Activated naive CD8-positive, alpha-beta T cell treated with anti-CD3 and anti-CD28 coated beads for 36 hours (primary cell): ENCODE data around the gene WFIKKN2. TPM values are rescaled to one million over a fixed set of nuclear protein-coding genes. Genes with fewer than 3 reads are reported as not detected.
A peak's percentile ranks its signal among the peaks of the same experiment; 100 is the strongest.
"Not testable (repeated sequence)": the region's sequence is repeated elsewhere in the genome, so short reads cannot be mapped to it uniquely, and the experiment has no call there.

Experiments
- DNase-seq: peaks from one replicate; pipeline ENCODE4 v3.0.0; 2021
- H3K27ac Mint-ChIP-seq: one replicate; pipeline ENCODE4 v1.8.0; 2022; ENCODE audit warnings: mild to moderate bottlenecking, moderate library complexity, mixed read lengths
- H3K27me3 Mint-ChIP-seq: one replicate; pipeline ENCODE4 v1.8.0; 2022; ENCODE audit warnings: mild to moderate bottlenecking, mixed read lengths
- H3K36me3 Mint-ChIP-seq: one replicate; pipeline ENCODE4 v1.8.0; 2021; ENCODE audit warnings: mild to moderate bottlenecking, mixed read lengths
- H3K4me1 Mint-ChIP-seq: one replicate; pipeline ENCODE4 v1.8.0; 2021; ENCODE audit warnings: mixed read lengths
- H3K4me3 Mint-ChIP-seq: one replicate; pipeline ENCODE4 v1.8.0; 2022; ENCODE audit warnings: mild to moderate bottlenecking, moderate library complexity, mixed read lengths
- H3K9me3 Mint-ChIP-seq: one replicate; pipeline ENCODE4 v1.8.0; 2022; ENCODE audit warnings: mixed read lengths
- total RNA-seq, 2 experiments: library from RNA; stranded (reverse); gene quantifications; one replicate each; pipeline ENCODE4 v1.2.3, GENCODE V29; 2021

WFIKKN2 gene
- total RNA-seq, 2 experiments from 2014 or later: not detected

- DNase-seq, H3K4me1 Mint-ChIP-seq, H3K36me3 Mint-ChIP-seq, H3K27ac Mint-ChIP-seq, H3K4me3 Mint-ChIP-seq, H3K9me3 Mint-ChIP-seq, H3K27me3 Mint-ChIP-seq: not testable (repeated sequence)
Observed at GRCh38 chr17:50804749-50805475, 30.5 kb upstream of the WFIKKN2 start.

DNA sequence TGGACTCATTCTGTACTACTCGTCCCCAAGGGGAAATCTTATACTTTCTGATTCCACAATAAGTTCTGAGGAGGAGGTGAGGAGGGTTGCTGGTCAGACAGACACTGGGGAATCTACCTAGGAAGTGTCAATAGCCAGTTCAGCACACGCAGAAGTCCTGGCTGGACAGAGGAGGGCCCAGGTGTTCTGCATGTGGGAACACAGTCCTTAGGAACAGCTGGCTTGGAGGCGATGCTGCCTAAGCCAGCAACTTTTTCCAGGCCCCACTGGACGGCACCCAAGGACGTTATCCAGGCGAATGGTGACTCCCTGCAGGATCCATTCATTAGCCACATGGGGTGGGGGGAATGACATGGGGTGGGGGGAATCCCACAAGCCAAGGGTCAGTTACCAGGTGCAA, 29.9 kb upstream of the WFIKKN2 start:
- no peak overlapping the region for H3K27ac Mint-ChIP-seq
- no peaks in the 10 kb centered on the region for H3K27me3 Mint-ChIP-seq
- no peaks in the 10 kb centered on the region for H3K9me3 Mint-ChIP-seq
- DNase-seq: no peak
- H3K4me3 Mint-ChIP-seq: no peak overlapping the region
- no peaks in the 10 kb centered on the region for H3K4me1 Mint-ChIP-seq
- no peaks in the 10 kb centered on the region for H3K36me3 Mint-ChIP-seq

DNA sequence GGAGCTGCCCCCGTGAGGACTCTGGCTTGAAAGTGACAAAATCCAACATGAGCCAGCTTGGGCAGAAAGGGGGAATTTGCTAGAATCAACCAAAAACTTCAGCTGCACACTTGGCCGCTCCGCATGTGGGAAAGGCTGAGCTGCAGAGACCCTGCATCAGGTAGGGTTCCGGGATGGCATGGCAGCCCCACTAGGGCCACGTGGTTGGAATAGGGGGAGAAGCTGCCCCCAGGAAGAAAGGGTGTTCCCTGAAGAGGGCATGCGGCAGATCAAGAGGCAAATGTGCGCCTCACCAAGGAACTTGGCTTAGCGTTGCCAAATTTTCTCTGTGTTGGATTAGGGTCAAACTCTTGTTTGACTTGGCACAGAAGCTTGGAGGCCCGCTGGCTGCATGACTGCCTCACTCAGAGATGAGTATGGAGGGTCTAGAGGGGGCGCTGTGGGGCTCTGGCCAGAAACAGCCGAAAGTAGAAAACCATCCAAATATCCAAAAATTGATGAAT, 29.2 kb upstream of the WFIKKN2 start:
- Mint-ChIP-seq H3K27ac (no peak overlapping the region), H3K36me3 (no peaks in the 10 kb centered on the region), H3K9me3 (no peaks in the 10 kb centered on the region), H3K4me1 (no peaks in the 10 kb centered on the region), H3K27me3 (no peaks in the 10 kb centered on the region), H3K4me3 (no peak overlapping the region)
- no peak for DNase-seq

GRCh38 chr17:50807009-50807408, 28.4 kb upstream of the WFIKKN2 start:
- Mint-ChIP-seq H3K27ac (no peak overlapping the region), H3K9me3 (no peaks in the 10 kb centered on the region), H3K4me1 (no peaks in the 10 kb centered on the region), H3K27me3 (no peaks in the 10 kb centered on the region), H3K36me3 (no peaks in the 10 kb centered on the region), H3K4me3 (no peak overlapping the region)
- DNase-seq: no peak

DNA sequence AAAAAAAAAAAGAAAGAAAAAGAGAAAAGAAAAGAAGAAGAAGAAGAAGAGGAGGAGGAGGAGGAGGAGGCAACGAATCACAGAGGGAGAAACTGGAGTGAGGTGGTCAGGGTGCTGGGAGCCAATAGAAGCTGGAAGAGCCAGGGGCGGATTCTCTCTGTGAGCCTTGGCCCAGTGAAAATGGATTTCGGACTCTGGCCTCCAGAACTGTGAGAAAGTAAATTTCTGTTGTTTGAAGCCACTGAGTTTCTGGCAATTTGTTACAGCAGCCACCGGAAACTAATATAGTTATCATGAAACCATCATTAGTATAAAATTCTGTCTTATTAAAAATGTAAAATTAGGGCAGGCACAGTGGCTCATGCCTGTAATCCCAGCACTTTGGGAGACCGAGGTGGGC, 27.7 kb upstream of the WFIKKN2 start:
- Mint-ChIP-seq H3K27ac (no peak overlapping the region), H3K4me1 (no peaks in the 10 kb centered on the region), H3K27me3 (no peaks in the 10 kb centered on the region), H3K36me3 (no peaks in the 10 kb centered on the region), H3K9me3 (no peaks in the 10 kb centered on the region), H3K4me3 (no peak overlapping the region)
- no peak for DNase-seq

GRCh38 chr17:50808413-50808812, 27.0 kb upstream of the WFIKKN2 start:
- Mint-ChIP-seq H3K4me3 (no peak overlapping the region), H3K36me3 (no peaks in the 10 kb centered on the region), H3K27ac (no peak overlapping the region), H3K27me3 (no peaks in the 10 kb centered on the region), H3K9me3 (no peaks in the 10 kb centered on the region), H3K4me1 (no peaks in the 10 kb centered on the region)
- DNase-seq: no peak

DNA sequence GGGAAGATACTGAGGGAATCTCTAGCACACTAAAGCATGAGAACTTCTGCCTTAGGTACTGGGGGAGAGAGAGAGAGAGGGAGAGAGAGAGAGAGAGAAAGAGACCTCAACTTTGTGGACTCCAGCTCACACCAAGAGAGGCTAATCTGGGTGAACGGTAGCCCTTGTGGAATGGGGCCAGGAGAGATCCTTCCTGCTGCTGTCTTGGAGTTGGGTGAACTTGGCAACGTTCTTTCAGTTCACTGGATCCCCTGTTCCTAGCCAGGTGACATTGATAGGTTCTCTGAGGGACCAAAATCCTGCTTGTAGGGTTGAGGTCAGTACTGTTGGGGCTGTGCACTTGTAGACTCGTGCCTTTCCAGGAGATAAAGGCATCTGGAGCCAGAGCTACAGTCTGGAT, 26.5 kb upstream of the WFIKKN2 start:
- Mint-ChIP-seq H3K27ac (no peak overlapping the region), H3K4me3 (no peak overlapping the region), H3K27me3 (peaks cover 2% of the 10 kb centered on the region), H3K36me3 (no peaks in the 10 kb centered on the region), H3K9me3 (no peaks in the 10 kb centered on the region), H3K4me1 (no peaks in the 10 kb centered on the region)
- DNase-seq: no peak

- H3K36me3 Mint-ChIP-seq: no peaks in the 10 kb centered on the region
- H3K4me1 Mint-ChIP-seq: no peaks in the 10 kb centered on the region
- no peak overlapping the region for H3K4me3 Mint-ChIP-seq
- no peak overlapping the region for H3K27ac Mint-ChIP-seq
- no peaks in the 10 kb centered on the region for H3K9me3 Mint-ChIP-seq
- peaks cover 17% of the 10 kb centered on the region for H3K27me3 Mint-ChIP-seq
- no peak for DNase-seq
Observed at GRCh38 chr17:50813583-50813982, 21.8 kb upstream of the WFIKKN2 start.

- no peak overlapping the region for H3K4me3 Mint-ChIP-seq
- H3K36me3 Mint-ChIP-seq: no peaks in the 10 kb centered on the region
- no peaks in the 10 kb centered on the region for H3K9me3 Mint-ChIP-seq
- H3K27ac Mint-ChIP-seq: no peak overlapping the region
- DNase-seq: no peak
- peaks cover 17% of the 10 kb centered on the region for H3K27me3 Mint-ChIP-seq
- H3K4me1 Mint-ChIP-seq: peaks cover 2% of the 10 kb centered on the region
Observed at GRCh38 chr17:50815400-50815799, 20.0 kb upstream of the WFIKKN2 start.

- Mint-ChIP-seq H3K36me3 (no peaks in the 10 kb centered on the region), H3K27ac (no peak overlapping the region), H3K9me3 (no peaks in the 10 kb centered on the region), H3K27me3 (peaks cover 17% of the 10 kb centered on the region), H3K4me1 (peaks cover 2% of the 10 kb centered on the region), H3K4me3 (no peak overlapping the region)
- DNase-seq: no peak
Observed at GRCh38 chr17:50816271-50816670, 19.1 kb upstream of the WFIKKN2 start.

DNA sequence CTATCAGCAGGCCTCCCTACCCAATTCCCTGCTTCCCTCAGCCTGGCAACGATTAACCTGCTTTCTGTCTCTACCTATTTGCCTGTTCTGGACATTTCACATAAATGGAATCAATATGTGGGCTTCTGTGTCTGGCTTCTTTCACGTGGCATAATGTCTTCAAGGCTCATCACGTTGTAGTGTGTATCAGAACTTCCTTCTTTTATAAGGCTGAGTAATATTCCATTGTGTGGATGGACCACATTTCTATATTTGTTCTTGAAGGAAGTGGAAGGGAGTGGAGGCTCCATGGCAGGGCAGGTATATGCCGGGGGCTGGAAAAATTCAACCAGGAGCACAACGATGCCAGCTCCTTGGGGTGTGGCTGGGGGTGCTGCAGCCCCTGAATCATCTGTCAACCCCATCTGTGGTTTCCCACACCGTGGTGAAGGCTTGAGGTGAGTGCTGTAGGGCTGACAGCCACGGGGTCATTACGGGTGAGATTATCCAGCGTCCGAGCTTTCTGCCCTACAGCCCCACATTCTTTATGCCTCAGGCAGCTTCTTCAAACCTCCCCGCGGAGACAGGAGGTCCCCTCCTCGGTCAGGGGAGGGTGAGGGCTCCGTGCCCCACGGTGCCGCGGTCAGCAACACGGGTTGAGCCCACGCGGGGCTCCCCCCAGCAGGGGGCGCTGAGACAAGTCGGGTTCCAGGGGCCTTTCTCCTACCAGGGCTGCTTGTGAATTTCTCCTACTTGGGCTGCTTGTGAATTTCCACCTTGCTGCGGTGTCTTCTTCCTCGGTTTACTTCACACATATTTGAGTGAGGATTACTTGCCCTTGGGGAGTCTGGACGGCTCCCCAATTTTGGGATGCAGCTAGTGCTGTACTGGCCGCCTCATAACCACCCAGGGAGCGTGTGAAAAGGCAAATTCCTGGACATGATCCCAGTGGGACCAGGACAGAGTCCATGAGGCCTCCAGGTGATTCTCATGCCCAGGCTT, 18.3 kb upstream of the WFIKKN2 start:
- Mint-ChIP-seq H3K4me3 (no peak overlapping the region), H3K36me3 (no peaks in the 10 kb centered on the region), H3K27ac (no peak overlapping the region), H3K9me3 (no peaks in the 10 kb centered on the region), H3K4me1 (peaks cover 2% of the 10 kb centered on the region), H3K27me3 (peaks cover 20% of the 10 kb centered on the region)
- DNase-seq: peak; percentile 53

DNA sequence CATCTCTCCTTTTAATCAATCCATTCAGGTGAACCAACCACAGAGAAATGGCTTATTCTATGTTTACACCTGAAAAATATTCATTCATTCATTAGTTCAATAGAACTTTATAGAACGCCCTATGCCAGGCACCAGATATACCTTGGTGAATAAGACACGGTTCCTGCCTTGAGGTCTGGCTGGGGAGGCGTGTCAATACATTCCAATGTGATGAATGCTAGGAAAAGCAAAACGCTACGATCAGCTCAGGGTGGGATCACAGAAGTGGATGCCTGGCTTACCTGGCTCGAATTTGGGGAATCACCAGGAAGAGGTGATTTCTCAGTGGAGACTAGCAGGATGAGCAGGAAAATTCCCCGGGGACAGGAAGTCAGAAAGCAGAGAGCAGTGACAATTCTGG, 17.5 kb upstream of the WFIKKN2 start:
- no peak overlapping the region for H3K27ac Mint-ChIP-seq

GRCh38 chr17:50818261-50818660, 17.1 kb upstream of the WFIKKN2 start:
- H3K27me3 Mint-ChIP-seq: peaks cover 20% of the 10 kb centered on the region
- H3K27ac Mint-ChIP-seq: no peak overlapping the region
- H3K4me1 Mint-ChIP-seq: peaks cover 2% of the 10 kb centered on the region
- H3K4me3 Mint-ChIP-seq: no peak overlapping the region
- DNase-seq: no peak
- H3K9me3 Mint-ChIP-seq: no peaks in the 10 kb centered on the region
- H3K36me3 Mint-ChIP-seq: no peaks in the 10 kb centered on the region

More for the DNA sequence above, 17.5 kb upstream of the WFIKKN2 start:
- Mint-ChIP-seq H3K36me3 (no peaks in the 10 kb centered on the region), H3K9me3 (no peaks in the 10 kb centered on the region), H3K4me1 (peaks cover 2% of the 10 kb centered on the region), H3K4me3 (no peak overlapping the region), H3K27me3 (peaks cover 20% of the 10 kb centered on the region)
- DNase-seq: no peak

- no peak overlapping the region for H3K4me3 Mint-ChIP-seq
- H3K9me3 Mint-ChIP-seq: no peaks in the 10 kb centered on the region
- no peak for DNase-seq
- H3K4me1 Mint-ChIP-seq: peaks cover 2% of the 10 kb centered on the region
- no peak overlapping the region for H3K27ac Mint-ChIP-seq
- peaks cover 16% of the 10 kb centered on the region for H3K27me3 Mint-ChIP-seq
- no peaks in the 10 kb centered on the region for H3K36me3 Mint-ChIP-seq
Observed at GRCh38 chr17:50818921-50819657, 16.3 kb upstream of the WFIKKN2 start.

DNA sequence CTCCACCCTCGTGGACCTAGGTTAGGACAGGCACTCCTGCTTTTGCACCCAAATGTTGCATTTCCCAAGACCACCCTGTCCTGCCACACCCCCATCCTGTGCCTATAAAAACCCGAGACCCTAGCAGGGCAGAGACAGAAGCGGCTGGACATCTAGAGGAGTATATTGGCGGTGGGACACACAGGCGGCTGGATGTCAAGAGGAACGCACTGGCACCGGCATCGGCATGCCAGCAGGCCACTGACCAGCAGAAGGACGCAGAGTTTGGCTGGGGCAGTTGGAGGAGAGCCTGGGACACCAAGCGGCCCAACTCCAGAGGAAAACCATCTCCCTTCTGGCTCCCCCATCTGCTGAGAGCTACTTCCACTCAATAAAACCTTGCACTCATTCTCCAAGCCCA, 14.7 kb upstream of the WFIKKN2 start:
- no peaks in the 10 kb centered on the region for H3K36me3 Mint-ChIP-seq
- peaks cover 14% of the 10 kb centered on the region for H3K27me3 Mint-ChIP-seq
- peaks cover 2% of the 10 kb centered on the region for H3K4me1 Mint-ChIP-seq
- no peak for DNase-seq
- H3K27ac Mint-ChIP-seq: no peak overlapping the region
- no peaks in the 10 kb centered on the region for H3K9me3 Mint-ChIP-seq
- no peak overlapping the region for H3K4me3 Mint-ChIP-seq
